Vagina (tissue), 2 donors: ENCODE results near the gene PLAGL1.

Experiments
- CTCF ChIP-seq, 3 experiments: fragments of 450-650 bp in 2 of 3; fragments of 200-600 bp in 1 of 3; sonication (generic) in 1 of 3; IDR thresholded peaks; one replicate each; pipeline ENCODE4 v1.5.1; 2017 to 2019; ENCODE audit warnings: antibody characterized with exemption in 3 of 3, mild to moderate bottlenecking in 2 of 3, moderate library complexity in 2 of 3
- POLR2AphosphoS5 ChIP-seq, 2 donors: sonication (generic); formaldehyde crosslinking; IDR thresholded peaks; one replicate each; pipeline ENCODE4 v1.9.0; 2017; ENCODE audit warnings: antibody characterized with exemption in 2 of 2, mild to moderate bottlenecking in 2 of 2, low read depth in 1 of 2; ENCODE audit not compliant: insufficient read depth in 1 of 2

GRCh38 chr6:144012534-144012933 lies 4.5 kb upstream of the PLAGL1 start:
- TF ChIP-seq CTCF (IDR thresholded peaks at IDR 0.05) (no peak), POLR2AphosphoS5 (IDR thresholded peaks at IDR 0.05; ENCODE audit: insufficient read depth in 1 of 2, low read depth in 1 of 2) (no peak)
